SK-MEL-5 (cell line): ENCODE data around the gene BTBD9. TPM values are rescaled to one million over a fixed set of nuclear protein-coding genes. Genes with fewer than 3 reads are reported as not detected.

Experiments used
- DNase-seq: peaks from one replicate; pipeline ENCODE4 v3.0.0-alpha.2; 2016; ENCODE audit warnings: low read depth, low spot score
- in situ Hi-C: cut with HindIII; loops from 2 replicates; pipeline ENCODE4 v1.10.0; 2016; ENCODE audit warnings: low sequenced_read_pairs, high pct_unique_total_duplicates, low pct_unique_long_range_greater_than_20kb
- total RNA-seq: library from RNA; depleted of rRNA; stranded (reverse); fragments of >200 nt; shearing (Covaris generic); gene quantifications from 2 replicates; pipeline ENCODE4 v1.2.3, GENCODE V29; 2014

Gene BTBD9
- total RNA-seq, 1 experiment from 2014 or later: 11.9 TPM

GRCh38 chr6:38245295-38245694 is 394.4 kb downstream of the BTBD9 start:
- no peak for DNase-seq
- in situ Hi-C loops: no loop called here

DNA sequence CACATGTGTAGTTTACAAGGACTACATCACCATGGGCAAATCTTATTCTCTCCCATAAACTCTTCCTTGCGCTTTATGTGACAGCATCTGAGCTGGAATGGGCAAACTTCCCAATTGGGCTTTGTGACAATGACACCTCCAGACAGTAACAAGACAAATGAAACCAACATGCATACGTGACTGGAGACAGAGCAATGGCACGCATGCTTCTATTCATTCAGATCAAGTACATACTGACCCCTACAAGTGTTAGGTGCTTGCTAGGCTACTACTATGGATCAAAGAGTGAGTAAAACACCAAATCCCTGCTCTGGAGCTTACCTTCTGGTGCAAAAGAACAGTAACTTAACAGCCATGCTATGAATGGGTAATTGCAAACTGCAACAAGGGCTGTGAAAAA is 394.9 kb downstream of the BTBD9 start:
- no peak for DNase-seq
- in situ Hi-C loops: no loop called here

DNA sequence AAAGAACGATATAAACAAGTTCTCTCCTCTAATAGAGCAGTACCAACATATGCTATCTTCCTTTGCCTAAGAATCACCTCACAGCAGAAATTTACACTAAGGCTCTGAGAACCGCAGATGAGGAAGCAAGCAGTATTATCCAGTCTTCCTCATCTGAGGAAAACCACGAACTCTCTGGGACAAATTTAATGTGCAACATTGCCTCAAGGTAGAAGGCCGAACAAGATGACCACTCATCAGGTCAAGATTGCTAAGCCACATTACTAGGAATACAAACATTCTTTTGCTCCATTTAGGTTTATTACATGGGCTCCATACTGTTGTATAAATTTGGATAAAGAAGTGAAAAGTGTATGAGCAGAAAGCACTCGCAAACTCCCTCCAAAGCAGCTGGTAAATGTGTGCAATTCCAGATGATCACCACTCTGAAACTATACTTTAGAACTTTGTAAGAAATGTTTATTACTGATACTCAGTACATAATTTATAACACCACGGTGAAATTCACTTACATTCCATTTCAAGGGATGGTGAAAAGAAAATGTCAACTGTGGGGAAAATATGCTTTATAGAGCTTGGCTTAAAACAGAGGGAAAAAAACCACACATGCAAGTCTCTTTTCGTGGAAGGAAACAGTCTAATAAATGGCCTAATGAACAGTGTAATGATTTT is 398.4 kb downstream of the BTBD9 start:
- no peak for DNase-seq
- in situ Hi-C loops: no loop called here

DNA sequence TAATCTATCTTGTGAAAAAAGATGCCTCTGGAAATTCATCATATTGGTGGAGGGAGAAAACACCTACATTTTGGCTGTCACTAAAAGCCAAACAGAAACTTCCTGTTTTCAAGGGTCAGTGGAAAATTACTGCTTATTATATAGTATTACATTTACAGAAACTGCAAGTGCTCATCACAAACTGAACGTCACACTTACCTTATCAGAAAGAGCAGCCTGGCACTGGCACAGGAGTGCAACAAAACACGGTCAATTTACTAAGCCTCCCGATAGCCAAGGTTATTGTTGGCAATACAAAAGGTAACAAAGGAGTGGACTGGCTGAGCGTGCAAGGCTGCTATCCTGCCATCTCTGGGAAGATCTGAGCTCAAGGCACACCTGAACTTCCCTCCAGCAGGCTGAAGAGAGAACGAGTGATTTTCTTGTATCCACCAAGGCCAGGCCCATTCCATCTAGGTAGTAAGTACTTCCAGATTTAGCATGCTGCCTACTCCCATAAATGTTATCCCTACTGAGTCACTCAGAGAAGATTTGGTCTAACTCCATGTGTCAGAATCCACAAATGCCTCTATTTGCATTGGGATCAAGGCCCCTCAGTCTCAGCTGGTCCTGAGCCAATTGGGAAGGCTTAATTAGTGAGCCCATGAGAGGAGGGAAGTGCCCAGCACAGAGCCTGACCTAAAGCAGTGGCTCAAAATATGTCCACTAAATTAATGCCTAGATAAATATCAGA is 399.8 kb downstream of the BTBD9 start:
- no peak for DNase-seq
- in situ Hi-C loops: no loop called here

- in situ Hi-C loops: no loop called here
- no peak for DNase-seq
Measured at GRCh38 chr6:38236631-38237030, 403.1 kb downstream of the BTBD9 start.

DNA sequence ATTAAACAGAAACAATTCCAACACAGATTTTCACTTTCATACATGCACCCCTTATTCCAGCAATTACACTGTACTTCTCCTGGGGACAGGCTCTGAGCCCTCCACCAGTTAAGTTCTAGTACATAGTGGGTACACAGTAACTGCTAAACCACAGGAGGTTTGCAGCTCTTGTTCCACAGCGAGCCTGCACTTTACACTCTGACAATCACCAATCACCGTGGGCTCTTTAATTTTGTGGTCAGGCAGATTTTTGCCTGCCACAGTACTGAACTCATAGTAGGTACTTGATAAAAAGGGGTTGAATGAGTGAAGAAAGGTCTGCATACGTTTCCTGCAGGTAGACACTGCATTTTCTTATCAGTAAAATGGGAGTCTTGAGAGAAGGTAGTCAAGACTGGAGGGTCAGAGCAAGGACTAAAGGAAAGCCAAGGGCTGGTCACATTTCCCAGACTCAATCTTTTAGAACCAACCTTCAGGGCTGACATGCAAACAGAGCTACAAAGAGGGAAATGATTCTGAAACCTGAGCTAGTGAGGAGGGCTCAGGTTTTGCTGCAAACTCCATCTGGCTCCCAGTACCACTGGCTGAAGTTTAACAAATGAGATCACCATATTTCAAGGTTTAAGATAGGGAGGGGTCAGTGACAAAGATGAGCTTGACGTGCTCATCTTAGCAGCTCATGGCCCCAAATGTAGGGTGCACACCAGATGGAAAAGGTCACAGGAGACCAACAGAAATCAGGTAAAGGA is 404.6 kb downstream of the BTBD9 start:
- DNase-seq: no peak
- in situ Hi-C loops: no loop called here

DNA sequence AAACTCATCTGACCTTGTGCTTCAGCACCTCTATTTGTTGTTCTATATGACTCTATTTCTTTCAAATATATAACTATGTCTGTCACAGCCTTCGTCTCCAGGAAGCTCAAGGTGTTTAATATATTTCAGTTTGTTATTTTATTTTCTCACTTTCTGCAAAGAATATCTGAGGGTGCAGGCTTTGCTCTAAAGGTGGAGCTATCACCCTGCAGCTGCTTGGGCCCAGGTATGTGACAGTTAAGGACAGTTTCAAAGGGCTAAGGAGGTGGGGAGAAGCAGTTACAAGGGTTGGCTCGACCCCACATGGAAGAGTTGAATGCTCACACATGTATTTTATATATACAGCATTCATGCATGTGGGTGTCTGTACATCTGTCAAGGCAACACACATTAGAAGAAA is 405.6 kb downstream of the BTBD9 start:
- DNase-seq: no peak
- in situ Hi-C loops: no loop called here

DNA sequence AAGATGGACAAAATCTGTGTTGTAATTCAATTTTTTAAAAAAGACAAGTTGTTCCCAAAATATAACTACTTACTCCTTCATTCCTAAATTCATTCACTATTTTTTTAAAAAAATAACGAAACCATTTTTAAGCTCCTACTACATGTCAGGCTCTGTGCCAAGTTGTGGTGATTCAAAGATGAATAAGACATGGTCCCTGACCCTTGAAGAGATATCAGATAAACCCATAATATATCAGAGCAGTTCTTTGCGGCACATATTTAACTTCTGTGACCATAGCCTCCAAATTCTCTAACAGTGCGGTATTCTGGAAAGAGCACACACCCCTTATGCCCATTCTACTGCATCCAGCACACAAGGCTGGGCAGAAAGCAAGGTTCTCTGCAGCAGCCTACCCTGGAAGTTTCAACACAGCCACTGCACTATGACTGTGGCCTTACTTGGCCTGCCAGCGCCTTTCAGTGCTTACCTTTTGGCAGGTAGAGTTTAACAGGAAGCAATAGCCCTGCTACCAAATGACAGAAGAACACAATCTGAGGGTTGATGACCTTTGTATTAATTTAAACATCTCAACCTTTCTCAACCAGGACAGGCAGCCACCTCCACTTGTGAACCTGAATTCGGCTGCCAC is 406.5 kb downstream of the BTBD9 start:
- DNase-seq: no peak
- in situ Hi-C loops: no loop called here

DNA sequence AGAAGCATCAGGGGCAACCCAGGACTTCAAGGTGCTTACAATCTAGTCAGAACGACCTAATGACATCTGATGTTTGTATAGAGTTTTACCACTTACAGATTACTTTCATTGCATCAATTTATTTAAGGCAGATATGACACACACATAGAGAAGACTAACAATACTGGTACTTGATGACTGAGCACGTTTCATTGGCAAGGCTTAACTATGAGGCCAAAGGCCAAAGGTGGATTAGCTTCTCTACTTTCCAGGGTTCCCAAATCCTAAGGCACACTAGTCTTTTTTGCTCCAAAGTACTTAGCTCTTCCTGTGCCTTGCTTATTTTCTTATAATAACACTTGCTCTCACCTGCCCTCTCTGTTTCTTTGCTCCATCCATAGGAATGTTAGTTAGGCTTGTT is 414.0 kb downstream of the BTBD9 start:
- in situ Hi-C loops: no loop called here
- DNase-seq: no peak

DNA sequence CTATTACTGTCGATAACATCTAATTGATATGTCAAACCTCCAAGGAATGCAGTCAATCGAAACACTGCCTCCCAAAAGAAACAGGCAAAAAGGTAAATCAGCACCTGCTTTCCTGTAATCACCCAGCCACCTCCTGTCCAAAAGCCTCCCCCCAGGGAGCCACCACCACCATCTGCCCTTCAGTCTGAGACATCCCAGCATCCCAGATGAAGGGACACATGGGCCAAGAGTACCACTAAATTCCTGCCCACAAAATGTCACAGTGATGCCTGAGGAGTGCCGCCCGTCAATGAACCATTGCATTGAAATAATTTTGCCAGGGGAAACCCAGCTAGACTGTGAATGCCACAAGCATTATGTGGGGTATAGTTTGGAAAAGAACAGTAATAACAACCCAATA is 418.5 kb downstream of the BTBD9 start:
- no peak for DNase-seq
- in situ Hi-C loops: no loop called here

- in situ Hi-C loops: no loop called here
- peak; percentile 73 for DNase-seq
Measured at GRCh38 chr6:38220069-38220723, 419.5 kb downstream of the BTBD9 start.

- in situ Hi-C loops: no loop called here
- DNase-seq: no peak
Measured at GRCh38 chr6:38218235-38218634, 421.5 kb downstream of the BTBD9 start.

GRCh38 chr6:38216451-38216850 is 423.3 kb downstream of the BTBD9 start:
- DNase-seq: no peak
- in situ Hi-C loops: no loop called here

DNA sequence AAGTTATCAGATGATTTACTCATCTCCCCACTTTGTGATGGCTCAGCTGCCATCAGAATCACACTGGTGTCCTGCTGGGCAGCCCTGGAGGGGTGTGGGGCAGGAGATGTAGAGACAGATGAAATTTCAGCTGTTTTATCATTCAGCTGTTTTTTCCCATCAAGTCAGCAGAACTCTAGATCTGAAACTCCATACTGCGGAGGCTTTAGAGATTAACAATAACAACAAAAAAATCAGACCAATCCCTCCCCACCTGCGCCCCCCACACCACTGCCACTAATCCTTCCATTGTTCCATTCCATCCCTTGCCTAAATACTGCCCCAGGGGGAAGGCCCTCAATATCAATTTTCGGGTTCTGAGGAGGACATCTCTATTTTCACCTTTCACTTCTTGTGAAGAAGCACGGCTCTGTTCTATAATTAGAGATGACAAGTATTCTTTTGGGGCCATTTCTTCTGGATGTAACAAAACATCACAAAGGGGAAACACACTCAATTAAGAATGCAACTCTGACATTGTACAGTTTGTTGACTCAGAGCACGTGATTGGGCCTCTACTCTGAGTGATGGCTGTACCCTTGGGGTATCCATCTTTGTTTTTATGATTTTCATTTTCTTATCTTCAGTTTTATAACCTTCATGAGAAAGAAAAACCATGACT is 423.9 kb downstream of the BTBD9 start:
- in situ Hi-C loops: no loop called here
- no peak for DNase-seq

DNA sequence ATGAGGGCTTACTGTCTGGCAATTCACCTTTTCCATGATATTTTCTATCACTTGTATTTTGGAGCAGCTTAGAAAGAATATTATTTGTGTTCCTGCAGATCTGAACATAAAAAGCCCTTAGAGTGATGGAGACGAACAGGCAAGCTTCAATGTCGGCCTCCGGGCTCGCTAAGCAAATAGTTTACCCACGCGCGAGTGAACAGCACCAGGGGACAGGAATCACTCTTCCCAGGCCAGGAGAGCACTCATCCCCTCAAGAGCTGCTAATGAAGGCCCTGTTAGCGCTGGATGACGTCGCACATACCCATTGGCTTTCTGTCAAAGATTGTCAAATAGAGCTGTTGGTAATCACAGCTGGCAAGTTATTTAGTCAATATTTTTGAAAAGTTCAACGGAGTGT is 424.5 kb downstream of the BTBD9 start:
- in situ Hi-C loops: no loop called here
- no peak for DNase-seq

GRCh38 chr6:38214159-38214558 is 425.6 kb downstream of the BTBD9 start:
- in situ Hi-C loops: no loop called here
- no peak for DNase-seq

DNA sequence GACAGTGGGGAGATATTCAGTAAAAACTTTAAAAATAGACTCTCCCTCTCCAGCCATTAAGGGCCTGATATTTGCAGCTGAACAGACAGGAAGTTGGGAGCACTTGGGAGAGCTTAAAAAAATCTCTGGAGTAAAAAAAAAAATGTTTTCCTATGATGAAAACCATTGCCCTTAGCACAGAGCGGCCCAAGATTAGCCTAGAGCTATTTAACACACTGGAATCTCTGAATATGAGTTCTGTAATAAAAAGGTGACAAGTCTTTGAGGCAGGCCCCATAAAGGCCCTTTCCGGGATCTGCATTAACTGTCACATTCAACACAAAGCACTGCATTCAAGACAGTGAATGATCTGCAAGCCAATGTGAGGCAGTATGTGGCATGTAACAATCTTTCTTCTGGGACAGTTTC is 426.5 kb downstream of the BTBD9 start:
- peak; percentile 78 for DNase-seq
- in situ Hi-C loops: no loop called here
